ENCODE data around the gene NTF3.

Gene NTF3

DNA sequence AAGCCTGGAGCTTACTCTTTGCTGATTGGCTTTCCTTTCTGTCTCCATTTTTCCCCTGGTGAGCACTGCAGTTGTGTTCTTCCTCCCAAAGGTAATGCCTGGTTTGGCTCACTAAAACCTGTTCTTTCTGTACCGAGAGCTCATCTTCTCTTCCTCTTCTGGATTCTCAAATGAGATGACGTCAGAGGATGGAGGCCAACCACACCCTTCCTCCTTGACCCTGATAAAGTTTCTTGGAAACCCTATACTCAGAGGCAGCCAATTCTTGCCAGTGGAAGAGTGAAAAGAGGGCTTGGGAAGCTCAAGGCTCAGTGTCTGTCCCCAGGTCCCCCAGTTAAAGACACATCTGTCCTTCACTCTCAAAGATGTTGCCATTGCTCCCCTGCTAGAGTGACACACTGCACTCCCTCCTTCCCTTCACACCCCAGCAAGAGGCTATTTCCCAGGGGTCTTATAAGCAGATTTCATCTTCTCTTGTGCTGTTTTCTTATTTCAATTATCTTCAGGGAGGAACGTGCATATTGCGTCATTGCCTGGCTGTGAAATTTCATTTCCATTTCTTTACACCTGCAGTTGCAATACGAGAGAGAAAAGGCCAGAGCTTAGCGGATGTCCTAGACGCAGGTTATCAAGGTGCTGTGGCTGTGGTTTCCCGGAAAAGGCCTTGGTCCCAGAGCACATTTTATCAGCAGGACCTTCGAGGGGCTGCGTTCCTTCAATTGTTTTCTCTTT lies 27.3 kb downstream of the NTF3 start:
- no peak for DNase-seq

DNA sequence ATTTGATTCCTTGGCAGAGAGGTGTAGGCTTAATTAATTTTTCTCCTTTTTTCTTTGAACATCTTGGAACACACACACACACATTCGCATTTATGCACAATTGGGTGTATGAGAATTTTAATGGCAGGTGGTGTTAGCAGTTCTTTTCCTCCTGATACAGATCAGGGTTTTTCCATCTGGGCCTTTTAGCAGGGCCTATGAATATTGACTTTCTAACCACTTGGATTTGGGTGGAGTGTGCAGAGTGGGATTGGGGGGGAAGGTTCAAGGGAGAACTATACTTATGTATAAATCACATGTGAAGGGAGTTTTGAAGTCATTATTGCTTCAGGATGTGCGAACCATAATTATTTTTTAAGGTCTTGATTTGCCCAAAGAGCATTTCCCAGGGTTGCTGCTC lies 28.9 kb downstream of the NTF3 start:
- DNase-seq = no peak

DNA sequence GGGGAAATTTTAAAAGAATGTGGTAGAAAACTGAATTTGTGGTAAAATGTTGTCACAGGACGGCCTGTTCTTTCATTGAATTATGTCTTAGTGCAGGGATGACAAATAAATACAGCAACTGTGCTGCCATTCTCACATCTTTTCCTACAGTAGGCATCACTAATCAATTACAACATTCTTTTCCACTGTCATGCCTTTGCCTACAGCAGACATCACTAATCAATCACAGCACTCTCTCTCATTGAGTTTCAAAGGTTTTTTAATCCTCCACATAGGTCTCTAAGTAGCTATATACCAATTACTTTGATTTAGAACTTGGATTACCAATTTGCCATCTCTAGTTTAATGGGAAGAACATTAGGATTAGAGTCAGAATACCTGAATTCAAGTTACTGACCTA lies 30.1 kb downstream of the NTF3 start:
- DNase-seq = no peak

DNA sequence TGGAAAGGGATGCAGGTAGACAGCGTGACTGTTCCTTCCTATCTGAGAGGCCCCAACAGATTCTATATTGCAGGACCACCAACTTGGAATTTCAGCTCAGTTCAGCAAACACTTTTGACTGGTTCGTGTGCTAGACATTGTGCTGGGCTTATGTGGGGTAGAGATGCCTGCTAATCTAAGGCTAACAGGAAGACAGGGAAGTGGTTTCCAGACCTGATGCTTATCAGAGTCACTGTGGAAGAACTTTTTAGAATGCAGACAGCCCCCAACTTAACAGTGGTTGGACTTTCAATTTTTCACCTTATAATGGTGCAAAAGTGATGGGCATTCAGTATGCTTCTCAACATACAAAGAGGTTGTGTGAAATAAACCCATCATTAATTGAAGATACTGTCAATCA lies 32.2 kb downstream of the NTF3 start:
- no peak for DNase-seq

DNA sequence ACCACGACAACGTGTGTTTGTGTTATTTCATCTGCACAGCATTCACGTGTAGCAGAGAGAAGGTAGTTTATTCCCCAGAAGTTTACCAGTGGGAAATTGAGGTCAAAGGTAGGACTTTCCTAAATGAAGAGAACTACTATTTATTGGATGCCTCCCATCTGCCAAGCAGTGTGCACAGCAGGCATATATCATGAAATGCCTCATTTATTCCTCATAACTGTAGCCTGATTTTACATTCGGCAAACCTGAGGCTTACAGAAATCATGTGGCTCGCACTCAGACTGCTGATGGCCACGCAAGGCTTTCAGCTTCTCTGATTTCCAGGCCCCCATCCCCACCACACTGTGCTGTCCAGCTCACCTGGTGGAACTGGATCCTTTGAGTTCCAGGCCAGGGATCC lies 33.5 kb downstream of the NTF3 start:
- DNase-seq = no peak

DNA sequence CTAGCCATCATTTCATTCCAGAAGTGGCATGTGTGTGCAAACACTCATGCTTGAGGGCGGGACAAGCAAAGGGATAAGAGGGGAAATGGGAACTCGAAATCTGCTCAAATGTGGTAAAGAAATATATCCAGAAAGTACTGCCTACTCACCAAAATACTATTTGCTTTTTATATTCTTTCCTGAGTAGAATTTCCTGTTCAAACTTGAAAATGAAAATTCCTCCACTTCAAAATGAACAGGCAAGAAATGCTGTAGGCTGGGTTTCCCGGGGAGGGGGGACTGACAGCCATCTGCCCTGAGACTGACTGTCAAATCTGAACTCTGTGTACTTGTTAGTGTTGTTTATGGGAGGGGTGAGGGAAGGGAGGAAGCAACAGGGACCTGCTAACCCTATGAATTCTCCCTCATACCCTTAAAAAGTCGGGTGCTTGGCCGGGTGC lies 34.6 kb downstream of the NTF3 start:
- no peak for DNase-seq

DNA sequence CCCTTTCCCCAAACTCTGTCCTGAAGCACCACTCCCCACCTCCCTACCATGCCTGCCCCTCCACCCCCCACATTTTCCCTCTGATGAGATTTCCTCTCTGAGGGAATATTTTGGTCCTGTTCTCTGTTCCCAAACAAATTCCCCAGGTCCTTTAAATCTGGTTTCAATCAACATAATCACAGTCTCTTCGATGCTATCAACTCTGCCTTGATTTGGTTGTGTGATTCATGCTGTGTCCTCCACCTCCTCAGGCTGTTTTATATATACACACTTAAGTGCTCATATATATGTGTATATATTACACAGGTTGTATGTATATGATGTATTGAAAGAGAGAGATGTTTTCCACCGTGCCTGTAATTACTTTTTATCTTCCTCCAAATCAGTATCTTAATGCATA lies 36.0 kb downstream of the NTF3 start:
- no peak for DNase-seq

DNA sequence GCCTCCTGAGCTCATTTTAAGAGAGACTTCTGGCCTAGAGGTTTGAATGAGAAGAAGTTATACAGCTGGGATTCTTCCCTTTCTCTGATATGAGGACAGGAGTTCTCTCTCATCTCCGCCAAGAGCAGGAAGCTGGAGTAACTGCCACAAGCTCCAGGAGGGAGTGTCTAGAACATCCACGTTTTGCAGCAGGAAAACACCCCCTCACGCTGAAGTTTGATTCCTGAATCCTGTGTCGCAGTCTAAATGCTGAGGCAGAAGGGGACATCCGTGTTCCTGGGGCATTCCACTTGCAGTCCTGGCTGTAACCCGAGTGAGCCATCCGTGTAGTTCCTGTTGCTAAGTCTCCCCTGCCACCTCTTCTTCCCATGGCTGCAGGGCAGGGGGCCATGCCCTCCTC lies 38.3 kb downstream of the NTF3 start:
- DNase-seq = no peak

DNA sequence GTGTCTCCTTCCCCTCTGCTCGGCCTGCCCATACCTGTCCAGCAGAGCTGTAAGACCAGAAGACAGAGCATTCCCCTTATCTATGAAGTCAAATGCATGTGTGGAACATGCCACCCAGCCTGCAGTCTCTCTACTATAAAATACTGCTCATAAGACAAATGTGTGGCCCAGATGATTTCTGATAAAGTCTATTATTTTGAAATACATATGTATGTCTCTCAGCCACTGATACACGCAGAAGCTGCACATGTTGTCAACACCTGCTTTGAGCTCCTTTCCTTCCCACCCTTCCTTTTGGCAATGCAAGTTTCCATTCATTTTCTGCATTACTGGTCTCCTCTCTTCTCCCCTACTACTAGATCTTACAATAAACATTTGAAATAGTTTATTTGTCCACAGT lies 38.8 kb downstream of the NTF3 start:
- no peak for DNase-seq

DNA sequence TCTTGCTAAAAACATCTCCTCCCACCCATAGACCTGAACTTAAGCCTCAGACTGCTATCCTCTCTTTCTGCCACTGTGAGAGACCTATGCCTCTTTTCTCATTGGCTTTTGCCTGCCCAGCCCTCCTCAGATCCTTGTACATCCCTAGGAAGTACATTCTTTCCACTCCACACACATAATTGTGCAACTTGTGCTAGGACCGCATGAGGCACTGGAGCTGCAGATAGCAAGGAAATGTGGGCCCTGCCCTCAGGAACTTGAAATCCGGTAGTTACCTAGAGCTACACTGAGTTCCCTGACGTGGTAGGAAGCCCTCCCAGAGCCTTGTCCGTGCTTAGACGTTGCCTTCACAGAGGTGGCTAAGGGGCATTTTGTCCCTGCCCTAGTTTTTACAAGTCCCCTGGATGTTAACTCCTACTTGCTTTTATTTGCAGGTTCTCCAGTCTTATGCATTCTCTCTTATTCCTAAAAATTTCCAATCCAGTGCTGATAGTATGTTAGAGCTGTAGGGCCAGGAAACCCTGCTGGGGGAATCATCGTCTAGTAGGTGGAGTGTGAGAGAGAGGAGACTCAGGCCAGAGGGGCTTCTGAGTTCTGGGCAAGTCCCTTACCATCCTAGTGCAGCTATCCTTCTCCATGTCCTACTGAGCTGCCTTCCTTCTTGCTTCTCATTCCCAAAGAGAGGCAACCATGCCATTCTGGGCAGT lies 41.3 kb downstream of the NTF3 start:
- DNase-seq = no peak

DNA sequence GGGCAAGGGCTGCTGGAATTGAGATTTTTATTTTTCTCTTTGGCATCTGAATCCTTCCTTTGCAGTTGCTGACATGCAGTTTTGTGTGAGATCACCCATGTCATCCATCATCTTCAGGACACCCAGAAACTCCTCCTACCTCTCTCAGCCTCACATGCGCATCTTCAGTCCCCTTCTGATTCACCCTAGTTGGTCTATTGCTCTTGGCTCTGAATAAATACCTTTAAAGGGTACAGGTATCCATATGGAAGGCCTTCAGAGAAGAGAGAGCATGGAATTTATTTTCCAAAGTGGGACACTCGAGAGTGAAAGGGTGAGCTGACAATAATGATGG lies 41.8 kb downstream of the NTF3 start:
- DNase-seq = no peak

DNA sequence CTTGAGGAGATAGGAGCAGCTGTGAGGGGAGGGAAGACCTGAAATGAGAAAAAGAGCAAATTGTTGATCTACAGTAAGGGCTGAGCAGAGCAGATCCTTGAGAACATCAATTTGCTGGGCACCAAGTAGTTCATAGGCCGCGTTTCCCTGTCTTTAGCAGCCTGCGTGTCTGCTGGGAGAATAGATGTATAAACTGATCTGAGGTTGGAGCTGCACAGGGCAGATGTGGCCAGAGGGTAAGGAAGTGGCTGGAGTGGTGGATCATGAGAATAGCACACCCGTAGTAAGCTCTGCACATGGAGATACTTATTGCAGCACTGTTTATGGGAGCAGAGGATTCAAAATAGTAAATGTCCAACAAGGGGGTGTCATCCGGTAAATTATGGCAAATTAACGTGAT lies 44.4 kb downstream of the NTF3 start:
- DNase-seq = no peak

DNA sequence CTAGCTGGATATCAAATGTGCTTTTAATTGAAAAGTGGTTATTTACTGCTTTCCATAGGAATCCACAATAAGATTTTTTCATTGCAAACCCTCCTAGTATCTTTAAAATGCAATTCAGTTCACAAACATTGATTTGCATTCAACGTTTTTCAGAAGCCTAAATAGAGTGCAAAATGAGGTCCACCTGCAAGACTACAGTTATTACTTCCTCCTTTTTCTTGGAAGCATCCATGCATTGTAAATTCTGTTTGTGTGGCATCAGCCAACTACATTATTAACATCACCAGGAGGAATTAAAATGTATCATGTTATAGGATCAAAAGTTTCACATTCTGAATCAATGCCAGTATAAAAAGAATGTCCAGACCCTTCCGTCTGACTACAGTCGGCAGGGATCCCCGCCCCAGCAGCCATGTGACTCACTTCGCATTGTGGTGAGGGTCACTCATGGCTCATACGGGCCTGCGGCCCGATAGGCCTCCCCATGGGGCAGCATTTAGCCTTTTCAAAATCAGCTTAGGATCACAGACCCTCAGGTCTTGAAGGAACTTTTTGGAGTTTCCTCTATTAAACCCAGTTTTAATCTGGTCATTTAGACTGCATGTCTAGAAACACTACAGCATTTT lies 46.3 kb downstream of the NTF3 start:
- no peak for DNase-seq

DNA sequence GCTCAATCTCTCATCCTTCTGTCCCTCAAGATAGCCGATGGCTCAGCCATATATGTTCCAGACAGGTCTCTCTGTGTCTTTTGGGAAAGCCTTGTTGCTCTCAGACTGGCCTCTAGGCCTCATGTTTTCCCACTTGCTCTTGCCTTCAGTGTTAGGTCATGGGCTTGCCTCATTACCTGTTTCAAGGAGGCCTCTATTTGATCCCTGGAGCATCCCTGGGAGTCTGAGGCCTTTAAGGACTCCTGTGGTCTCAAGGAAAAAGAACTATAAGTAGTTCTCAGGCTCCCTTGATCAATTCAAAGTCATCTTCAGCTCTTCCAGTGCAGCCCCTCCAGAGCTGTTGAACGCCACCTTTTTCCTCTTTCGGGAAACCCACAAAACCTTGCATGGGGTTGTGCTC lies 47.9 kb downstream of the NTF3 start:
- no peak for DNase-seq

DNA sequence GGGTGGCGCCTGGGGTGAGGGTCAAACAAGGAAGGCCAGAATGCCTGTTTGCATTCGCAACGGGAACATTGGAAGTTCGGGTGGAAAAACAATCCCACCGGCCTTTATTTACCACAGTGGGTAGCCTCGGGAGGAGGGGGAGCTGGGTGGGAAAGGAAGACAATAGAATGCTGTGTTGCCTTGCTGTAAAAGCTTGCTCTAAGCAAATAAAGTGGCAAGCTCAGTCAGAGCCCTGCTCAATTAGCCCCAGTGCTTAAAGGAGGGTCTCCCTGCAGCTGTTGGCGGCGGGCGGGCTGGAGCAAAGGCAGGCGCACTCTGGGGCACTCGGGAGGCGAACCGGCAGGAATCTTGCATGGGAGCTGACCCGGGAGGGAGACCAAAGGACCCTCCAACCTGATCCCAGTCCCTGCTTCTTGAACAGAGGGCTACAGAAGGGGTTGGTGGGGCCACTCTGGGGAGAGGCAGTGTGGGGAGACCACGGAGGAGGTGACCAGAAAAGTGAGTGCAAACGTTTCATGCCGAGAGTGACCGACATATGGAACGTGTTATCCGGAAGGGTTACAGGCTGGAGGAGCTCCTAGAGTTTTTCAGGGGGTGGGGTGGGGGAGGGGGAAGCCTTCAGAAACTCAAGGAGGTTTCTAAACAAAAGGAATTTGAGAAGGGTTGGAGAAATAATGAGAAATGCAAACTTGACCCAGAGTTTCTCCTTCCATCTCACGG lies 48.5 kb downstream of the NTF3 start:
- no peak for DNase-seq

DNA sequence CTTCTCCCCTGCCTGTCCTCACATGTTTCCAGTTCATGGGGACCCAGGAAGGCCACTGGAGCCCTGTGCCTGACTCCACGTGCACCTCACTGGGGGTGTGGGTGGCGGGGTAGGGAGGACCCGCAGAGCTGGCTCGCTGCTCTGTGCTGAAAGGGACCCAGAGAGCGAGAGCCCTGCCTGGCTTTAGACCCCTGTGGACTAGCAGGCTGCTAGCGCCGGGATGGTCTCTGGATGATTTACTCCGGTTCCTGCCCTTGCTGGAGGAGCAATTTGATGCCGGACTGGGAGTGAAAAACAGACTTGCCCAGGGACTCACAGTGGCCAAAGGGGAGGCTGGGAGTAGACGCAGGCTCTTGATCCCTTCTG lies 49.0 kb downstream of the NTF3 start:
- no peak for DNase-seq

DNA sequence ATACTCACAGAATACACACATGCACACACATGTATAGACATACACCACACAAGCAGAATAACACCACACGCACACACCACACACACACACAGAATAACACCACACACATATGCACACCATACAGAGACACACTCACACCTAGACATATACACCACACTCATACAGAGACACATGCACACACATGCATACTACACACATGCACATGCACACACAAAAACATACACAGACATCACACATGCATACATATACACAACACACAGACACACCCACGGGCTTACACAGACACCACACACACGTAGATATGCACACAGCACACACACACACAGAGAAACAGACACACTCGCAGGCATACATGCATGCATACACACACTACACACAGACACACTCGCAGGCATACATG lies 49.7 kb downstream of the NTF3 start:
- DNase-seq = no peak

DNA sequence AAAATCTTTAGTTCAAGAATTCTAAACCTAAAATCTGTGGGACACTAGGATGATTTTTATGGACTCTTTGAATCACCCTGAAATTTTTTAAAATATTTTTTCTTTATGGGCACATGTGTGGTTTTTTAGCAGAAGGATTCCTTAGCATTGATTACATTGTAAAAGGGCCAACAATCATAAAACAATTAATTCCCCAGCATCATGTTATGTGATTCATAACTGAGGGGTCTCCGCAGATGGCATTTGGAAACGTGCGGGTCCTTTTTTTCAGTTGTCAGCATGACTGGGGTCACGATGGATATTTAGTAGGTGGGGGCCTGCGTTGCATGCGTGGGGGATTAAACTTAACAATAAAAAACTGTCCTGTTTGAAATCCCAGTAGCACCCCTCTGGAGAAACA lies 52.5 kb downstream of the NTF3 start:
- no peak for DNase-seq

DNA sequence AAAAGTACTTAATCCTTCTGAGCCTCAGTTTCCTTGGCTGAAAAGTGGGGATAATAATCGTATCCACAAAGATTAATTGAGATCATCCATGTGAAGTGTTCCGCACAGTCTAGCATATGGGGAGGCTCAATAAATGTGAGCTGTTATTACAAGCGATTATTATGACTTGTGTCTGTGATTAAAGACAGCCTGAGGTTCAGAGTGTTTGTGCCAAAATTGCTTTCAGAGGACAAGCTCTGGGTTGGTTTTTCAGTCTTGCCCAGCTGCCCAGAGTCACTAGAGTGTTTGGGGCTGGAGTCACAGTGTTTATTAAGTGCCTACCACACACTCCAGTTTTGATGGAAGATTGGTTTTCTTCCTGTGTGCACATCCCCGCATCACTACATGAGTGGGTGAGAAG lies 53.5 kb downstream of the NTF3 start:
- DNase-seq = no peak

DNA sequence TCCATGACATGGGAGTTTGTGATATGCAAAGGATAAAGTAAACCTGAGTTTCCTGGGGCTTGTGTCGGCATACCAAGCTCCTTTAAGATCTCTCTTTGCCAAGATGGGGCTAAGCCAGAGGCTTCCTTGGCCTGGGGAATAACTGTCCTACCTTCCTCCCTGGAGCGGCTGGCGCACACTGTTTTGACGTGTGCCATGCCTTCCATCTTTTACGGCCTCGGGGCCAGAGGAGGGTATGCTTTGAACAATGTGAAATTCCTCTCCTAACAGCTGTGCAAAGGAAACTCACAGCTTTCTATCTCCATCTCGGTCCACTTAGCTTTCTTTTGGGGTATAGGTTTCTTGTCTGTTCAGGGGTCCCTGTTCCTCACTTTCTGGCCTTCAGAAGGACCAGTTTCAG lies 55.2 kb downstream of the NTF3 start:
- no peak for DNase-seq

DNA sequence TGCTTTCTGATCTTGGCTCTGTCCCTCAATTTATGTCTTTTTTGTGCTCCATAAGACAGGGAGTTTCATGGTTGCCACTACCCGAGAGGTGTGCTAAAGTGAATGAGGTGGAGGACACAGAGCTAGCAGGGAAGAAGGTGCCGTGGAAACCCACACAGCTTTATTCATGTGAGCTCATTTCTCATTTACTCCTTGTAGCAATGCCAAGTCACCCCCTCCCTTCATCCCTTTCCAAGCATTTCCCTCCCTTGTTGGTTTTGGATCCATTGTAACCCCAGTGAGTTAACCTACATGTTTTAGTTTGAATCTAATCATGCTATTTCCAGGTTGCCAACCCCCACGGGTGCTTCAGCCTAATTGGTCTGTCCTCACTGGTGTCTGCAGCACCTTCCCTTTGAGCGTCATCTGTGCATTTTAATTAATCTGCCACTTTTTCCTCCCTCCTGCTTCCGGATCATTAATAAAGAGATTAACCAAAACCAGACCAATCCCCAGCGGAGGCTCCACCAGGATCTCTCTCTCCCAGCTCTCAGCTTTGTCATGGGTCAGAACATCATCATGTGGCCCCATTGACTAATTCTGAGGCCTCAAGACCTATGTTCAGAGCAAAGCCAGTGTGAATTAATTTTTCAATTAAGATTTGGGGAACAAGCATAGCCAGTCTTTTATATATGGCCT lies 56.2 kb downstream of the NTF3 start:
- no peak for DNase-seq

DNA sequence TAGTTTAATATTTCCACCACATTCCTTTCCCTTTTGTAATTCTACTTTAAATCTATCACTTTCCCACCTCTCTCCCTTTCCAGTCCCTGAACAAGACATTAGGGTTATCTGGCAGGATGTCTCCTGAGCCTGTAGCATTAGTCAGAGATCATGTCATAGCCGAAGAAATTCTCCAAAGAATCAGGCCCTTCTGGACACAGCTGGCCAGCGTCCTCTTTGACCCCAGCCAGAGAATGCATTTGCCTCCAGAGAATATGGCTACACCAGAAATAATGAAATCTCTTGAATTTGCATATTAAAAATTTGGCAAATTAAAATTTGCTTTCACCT lies 56.7 kb downstream of the NTF3 start:
- DNase-seq = no peak

DNA sequence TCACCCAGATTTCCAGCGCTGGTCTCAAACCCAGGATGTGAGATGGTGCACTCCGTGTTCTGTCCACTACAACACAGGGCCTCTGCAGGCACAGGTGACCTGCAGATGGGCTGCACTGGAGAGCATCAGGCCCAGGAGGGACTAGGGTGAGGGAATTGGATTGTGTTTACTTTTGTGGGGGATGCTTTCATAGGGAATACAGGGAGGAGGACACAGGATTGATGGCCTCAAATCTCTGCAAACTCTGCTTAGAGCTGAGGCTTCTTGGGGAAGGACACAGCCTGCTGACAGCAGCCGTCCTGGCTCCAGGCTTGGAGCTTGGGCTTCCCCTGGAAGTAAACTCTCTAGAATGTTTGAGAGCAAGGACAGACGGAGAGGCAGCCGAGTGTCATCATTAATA lies 57.1 kb downstream of the NTF3 start:
- no peak for DNase-seq

Data from midbrain (tissue), 1 donor.